Measurements from ENCODE around the gene CASP4. TPM values are rescaled to one million over a fixed set of nuclear protein-coding genes. Genes with fewer than 3 reads are reported as not detected.

Gene CASP4
- total RNA-seq, 2 donors from 2014 or later, result 21.2 to 26.8 TPM

GRCh38 chr11:104905271-104905670, 63.1 kb downstream of the CASP4 start:
- intact Hi-C loops (cut with DNase I, micrococcal nuclease), result no loop called here
- no peak for ATAC-seq
- DNase-seq, result no peak

- ATAC-seq, result no peak
- intact Hi-C loops (cut with DNase I, micrococcal nuclease), result no loop called here
- DNase-seq, result no peak
These were observed 69.1 kb downstream of the CASP4 start for GRCh38 chr11:104899226-104899625.

- ATAC-seq, result no peak
- intact Hi-C loops (cut with DNase I, micrococcal nuclease), result no loop called here
- no peak for DNase-seq
These were observed 69.7 kb downstream of the CASP4 start for GRCh38 chr11:104898685-104899013.

- DNase-seq (no peak), ATAC-seq (no peak)
- intact Hi-C loops (cut with DNase I, micrococcal nuclease), result no loop called here
These were observed 70.3 kb downstream of the CASP4 start, which contains the start of gene CASP12 for GRCh38 chr11:104897891-104898684. Gene CASP12, minus strand, starts transcription at chr11:104898460.

- intact Hi-C loops (cut with DNase I, micrococcal nuclease), result no loop called here
- ATAC-seq, result no peak
- no peak for DNase-seq
These were observed 72.7 kb downstream of the CASP4 start for GRCh38 chr11:104895634-104896033.

GRCh38 chr11:104893876-104894275, 74.5 kb downstream of the CASP4 start:
- intact Hi-C loops (cut with DNase I, micrococcal nuclease), result no loop called here
- DNase-seq, result no peak
- no peak for ATAC-seq

Other genes with a start within 250 kb of the CASP4 start
- gene CASP12, start 70.1 kb downstream of the CASP4 start, total RNA-seq, result under 1 TPM in 1 of 2 donors, not detected in 1; 0.34 TPM
- 100 to 1,000 TPM in 1 of 2 donors, 10 to 100 TPM in 1; 31.1 to 107 TPM for gene CASP5, start 54.6 kb upstream of the CASP4 start, total RNA-seq
- gene CASP1, start 66.6 kb upstream of the CASP4 start, total RNA-seq, result 100 to 1,000 TPM in 1 of 2 donors, 10 to 100 TPM in 1; 41.8 to 135 TPM
- gene CARD16, start 76.8 kb upstream of the CASP4 start, total RNA-seq, result 10 to 100 TPM; 34.3 to 47.1 TPM
- gene CARD18, start 171.2 kb upstream of the CASP4 start, total RNA-seq, result not detected

Measured in left colon (tissue), 2 donors.